AML-193 (cell line): ENCODE results near the gene WIPF1.

Experiments used
- DNase-seq, 2 experiments: peaks; one replicate each; lab custom pipeline; 2025; lab: John Stamatoyannopoulos, UW

WIPF1 gene, protein sequence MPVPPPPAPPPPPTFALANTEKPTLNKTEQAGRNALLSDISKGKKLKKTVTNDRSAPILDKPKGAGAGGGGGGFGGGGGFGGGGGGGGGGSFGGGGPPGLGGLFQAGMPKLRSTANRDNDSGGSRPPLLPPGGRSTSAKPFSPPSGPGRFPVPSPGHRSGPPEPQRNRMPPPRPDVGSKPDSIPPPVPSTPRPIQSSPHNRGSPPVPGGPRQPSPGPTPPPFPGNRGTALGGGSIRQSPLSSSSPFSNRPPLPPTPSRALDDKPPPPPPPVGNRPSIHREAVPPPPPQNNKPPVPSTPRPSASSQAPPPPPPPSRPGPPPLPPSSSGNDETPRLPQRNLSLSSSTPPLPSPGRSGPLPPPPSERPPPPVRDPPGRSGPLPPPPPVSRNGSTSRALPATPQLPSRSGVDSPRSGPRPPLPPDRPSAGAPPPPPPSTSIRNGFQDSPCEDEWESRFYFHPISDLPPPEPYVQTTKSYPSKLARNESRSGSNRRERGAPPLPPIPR

GRCh38 chr2:174597345-174598047 is at the start of gene WIPF1:
Gene WIPF1 (minus strand): TSS chr2:174597804. CDS start chr2:174585573, 12,231 bp downstream.
- peak; percentile 75 to 85 for DNase-seq

DNA sequence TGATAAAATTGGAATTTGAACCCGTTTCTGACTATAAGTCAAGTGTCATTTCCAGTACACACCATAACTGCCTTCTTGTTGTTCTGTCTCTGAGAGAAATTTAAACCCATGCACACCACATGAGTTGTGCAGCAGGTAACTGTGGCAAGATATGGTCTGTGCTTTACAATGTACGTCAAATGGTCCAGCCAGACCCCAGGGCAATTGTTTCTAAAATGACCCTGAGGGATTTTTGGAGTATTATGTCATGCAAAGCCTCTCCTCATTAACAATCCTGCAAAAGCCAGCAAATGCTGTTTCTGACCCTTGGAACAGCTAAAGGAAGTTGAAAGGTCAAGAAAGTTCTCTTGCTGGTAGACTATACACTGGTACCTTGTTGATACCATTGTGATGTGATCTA is 47.7 kb upstream of the WIPF1 start:
- DNase-seq: no peak

GRCh38 chr2:174644406-174644805 is 46.8 kb upstream of the WIPF1 start:
- no peak for DNase-seq

DNA sequence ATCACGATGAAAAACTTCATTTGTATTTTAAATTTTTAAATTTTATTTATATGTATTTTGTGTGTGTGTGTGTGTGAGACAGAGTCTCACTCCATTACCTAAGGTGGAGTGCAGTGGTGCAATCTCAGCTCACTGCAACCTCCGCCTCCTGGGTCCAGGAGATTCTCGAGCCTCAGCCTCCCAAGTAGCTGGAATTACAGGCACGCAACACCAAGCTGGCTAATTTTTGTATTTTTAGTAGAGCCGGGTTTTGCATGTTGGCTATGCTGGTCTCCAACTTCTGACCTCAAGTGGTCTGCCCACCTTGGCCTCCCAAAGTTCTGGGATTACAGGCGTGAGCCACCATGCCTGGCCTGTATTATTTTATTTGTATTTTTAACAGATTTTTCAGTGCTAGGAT is 45.8 kb upstream of the WIPF1 start:
- DNase-seq: no peak

GRCh38 chr2:174641168-174641567 is 43.6 kb upstream of the WIPF1 start:
- DNase-seq: no peak

GRCh38 chr2:174636987-174637386 is 39.4 kb upstream of the WIPF1 start:
- DNase-seq: peak in 1 of 2 experiments; percentile 33

GRCh38 chr2:174635776-174636404 is 38.3 kb upstream of the WIPF1 start:
- no peak for DNase-seq

- no peak for DNase-seq
These were observed 37.5 kb upstream of the WIPF1 start for GRCh38 chr2:174635015-174635593.

GRCh38 chr2:174634130-174635014 is 36.8 kb upstream of the WIPF1 start:
- peak; percentile 82 to 83 for DNase-seq

GRCh38 chr2:174633623-174633930 is 36.0 kb upstream of the WIPF1 start:
- DNase-seq: no peak

DNA sequence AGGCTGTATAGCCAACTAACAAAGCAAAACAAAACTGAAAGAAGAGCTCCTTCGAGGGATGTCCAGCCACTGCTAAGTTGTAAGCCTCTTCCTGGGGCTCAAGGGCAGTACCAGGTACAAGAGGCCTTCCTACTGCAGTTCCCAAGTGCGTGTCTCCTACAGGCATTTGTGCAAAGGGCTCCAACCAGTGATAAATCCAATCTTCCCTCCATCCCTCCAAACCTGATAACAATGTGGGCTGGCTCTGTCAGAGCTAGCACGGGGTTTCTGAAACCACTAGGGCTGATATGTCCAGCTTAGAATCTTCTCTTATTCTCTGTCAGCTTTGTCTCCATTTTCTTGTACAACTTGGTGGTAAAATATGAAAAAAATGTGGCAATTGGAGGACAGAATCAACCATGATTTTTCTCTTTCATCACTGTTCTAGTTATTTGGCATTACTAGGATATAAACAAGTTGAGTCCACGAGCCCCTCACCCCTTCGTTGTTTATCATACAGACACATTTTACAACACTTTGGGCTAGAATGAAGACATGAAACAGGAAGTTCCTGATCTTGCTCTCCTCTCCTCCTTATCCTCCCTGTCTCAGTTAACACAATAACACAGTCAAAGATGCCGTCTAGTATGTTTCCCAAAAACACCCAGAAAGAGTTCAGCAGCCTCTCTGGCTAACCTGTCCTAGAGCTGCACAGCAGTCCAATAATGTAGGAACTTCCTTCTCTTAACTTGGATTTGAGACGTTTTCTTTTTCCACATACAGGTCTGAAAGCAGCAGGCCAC is 35.4 kb upstream of the WIPF1 start:
- DNase-seq: peak; percentile 32 to 33

DNA sequence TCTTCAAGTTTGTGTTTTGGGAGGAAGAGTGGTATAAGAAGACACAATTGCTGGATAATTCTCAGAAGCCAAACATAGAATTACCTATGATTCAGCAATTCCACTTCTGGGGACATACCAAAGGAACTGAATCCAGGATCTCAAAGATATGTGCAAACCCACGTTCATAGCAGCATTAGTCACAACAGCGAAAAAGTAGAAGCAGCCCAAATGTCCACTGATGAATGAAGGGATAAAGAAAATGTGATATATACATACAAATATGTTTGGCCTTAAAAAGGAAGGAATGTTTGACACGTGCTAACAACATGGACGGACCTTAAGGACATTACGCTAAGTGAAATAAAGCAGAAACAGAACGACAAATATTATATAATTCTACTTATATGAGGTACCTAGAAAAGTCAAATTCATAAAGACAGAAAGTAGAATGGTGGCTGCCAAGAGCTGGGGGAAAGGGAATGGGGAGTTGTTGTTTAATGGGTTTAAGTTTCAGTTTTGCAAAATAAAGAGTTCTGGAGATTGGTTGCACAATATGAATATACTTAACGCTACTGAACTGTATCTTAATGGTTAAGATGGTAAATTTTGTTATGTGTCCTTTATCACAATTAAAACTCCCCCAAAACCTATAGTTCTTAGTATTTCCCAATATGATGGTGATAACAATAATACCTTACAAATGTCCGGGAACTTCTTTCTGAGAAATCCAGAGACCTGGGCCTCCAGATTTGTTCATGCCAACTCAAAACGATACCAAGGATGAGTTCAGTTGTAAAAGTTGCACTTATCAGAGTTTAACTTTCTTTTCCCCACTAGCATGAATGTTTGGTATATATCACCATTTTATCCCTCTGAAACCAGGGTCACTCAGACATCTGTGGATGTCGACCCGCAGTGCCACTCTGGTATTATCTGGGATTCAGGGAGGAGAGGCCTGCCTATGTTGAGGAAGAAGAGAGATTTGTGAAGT is 33.7 kb upstream of the WIPF1 start:
- DNase-seq: no peak

GRCh38 chr2:174630107-174630506 is 32.5 kb upstream of the WIPF1 start:
- DNase-seq: no peak

- DNase-seq: no peak
These were observed 31.9 kb upstream of the WIPF1 start for GRCh38 chr2:174629506-174629905.

GRCh38 chr2:174628528-174629169 is 31.0 kb upstream of the WIPF1 start:
- DNase-seq: no peak

- DNase-seq: no peak
These were observed 29.6 kb upstream of the WIPF1 start for GRCh38 chr2:174627216-174627615.

GRCh38 chr2:174624895-174625430 is 27.4 kb upstream of the WIPF1 start:
- DNase-seq: no peak

GRCh38 chr2:174623690-174624089 is 26.1 kb upstream of the WIPF1 start:
- DNase-seq: no peak
